HepG2 (cell line): ENCODE measurements around the gene CBX5. TPM values are rescaled to one million over a fixed set of nuclear protein-coding genes. Genes with fewer than 3 reads are reported as not detected.
A peak's percentile ranks its signal among the peaks of the same experiment; 100 is the strongest.

Experiments used
- DMAP1 ChIP-seq: IDR thresholded peaks from 2 replicates; pipeline ENCODE4 v1.6.1; 2016
- GLMP ChIP-seq: sonication (generic); formaldehyde crosslinking; IDR thresholded peaks from 2 replicates; pipeline ENCODE4 v1.9.0; 2021; ENCODE audit warnings: missing genetic modification reagents, mild to moderate bottlenecking, borderline replicate concordance
- MAF1 ChIP-seq: sonication (generic); formaldehyde crosslinking; IDR thresholded peaks from 2 replicates; pipeline ENCODE4 v1.5.0; 2020; ENCODE audit warnings: missing genetic modification reagents, borderline replicate concordance
- MYC ChIP-seq: sonication (generic); formaldehyde crosslinking; IDR thresholded peaks from 2 replicates; pipeline ENCODE4 v1.9.0; 2021; ENCODE audit warnings: missing genetic modification reagents, borderline replicate concordance
- NCOA2 ChIP-seq: sonication (generic); formaldehyde crosslinking; IDR thresholded peaks from 2 replicates; pipeline ENCODE4 v1.8.0; 2022; ENCODE audit warnings: inconsistent platforms
- NR2F1 ChIP-seq, 2 experiments: fragments of 450-650 bp in 1 of 2; formaldehyde crosslinking in 1 of 2; IDR thresholded peaks; 2 replicates each; pipeline versions ENCODE4 v1.5.0 to v1.6.1; 2016 to 2020; ENCODE audit warnings: mild to moderate bottlenecking in 1 of 2, missing compliant biosample characterization in 1 of 2, missing genetic modification reagents in 1 of 2, moderate library complexity in 1 of 2
- RARA ChIP-seq: IDR thresholded peaks from 2 replicates; pipeline ENCODE4 v1.6.1; 2016; ENCODE audit warnings: missing genetic modification reagents, missing compliant biosample characterization
- RELA ChIP-seq: sonication (generic); formaldehyde crosslinking; IDR thresholded peaks from 2 replicates; pipeline ENCODE4 v1.4.0; 2020; ENCODE audit warnings: missing genetic modification reagents
- TAF1 ChIP-seq: sonication (generic); formaldehyde crosslinking; IDR thresholded peaks from 2 replicates; pipeline ENCODE4 v1.4.0; 2020; ENCODE audit warnings: missing genetic modification reagents
- XRCC5 ChIP-seq: fragments of 200-400 bp; formaldehyde crosslinking; optimal IDR thresholded peaks from 2 replicates; pipeline ENCODE3; 2017; ENCODE audit warnings: mild to moderate bottlenecking, low read length
- ZNF281 ChIP-seq: sonication (generic); formaldehyde crosslinking; IDR thresholded peaks from 2 replicates; pipeline ENCODE4 v1.4.0; 2020; ENCODE audit warnings: missing genetic modification reagents, borderline replicate concordance
- ZNF432 ChIP-seq: sonication (generic); formaldehyde crosslinking; IDR thresholded peaks from 2 replicates; pipeline ENCODE4 v1.5.0; 2020; ENCODE audit warnings: missing genetic modification reagents, mild to moderate bottlenecking, borderline replicate concordance
- ZNF589 ChIP-seq: sonication (generic); formaldehyde crosslinking; conservative IDR thresholded peaks from 2 replicates; pipeline ENCODE4 v1.8.0; 2022; ENCODE audit warnings: mild to moderate bottlenecking, moderate library complexity, missing genetic modification reagents
- ZNF644 ChIP-seq: IDR thresholded peaks from 2 replicates; pipeline ENCODE4 v1.6.1; 2016; ENCODE audit warnings: low read depth
- ZNF788 ChIP-seq: sonication (generic); formaldehyde crosslinking; IDR thresholded peaks from 2 replicates; pipeline ENCODE4 v1.5.0; 2020; ENCODE audit warnings: mild to moderate bottlenecking, missing genetic modification reagents, borderline replicate concordance
- polyA plus RNA-seq, 8 experiments: library from polyadenylated mRNA; depleted of rRNA in 3 of 8; stranded (reverse) in 7 of 8; unstranded in 1 of 8; fragments of >200 nt; fragmentation: Illumina TruSeq in 4 of 8; extraction: Trizol in 4 of 8; gene quantifications; 2 replicates each; pipeline versions ENCODE4 v1.2.1 to v1.2.3, GENCODE V29; 2011 to 2016; ENCODE audit warnings: low read depth in 4 of 8, missing spikeins in 1 of 8, mixed read lengths in 1 of 8; ENCODE audit not compliant: insufficient read depth in 1 of 8
- total RNA-seq, 5 experiments: library from RNA; depleted of rRNA; stranded (reverse); fragments of >200 nt; fragmentation: Illumina TruSeq; extraction: Trizol; gene quantifications; 2 replicates each; pipeline ENCODE4 v1.2.3, GENCODE V29; 2016; ENCODE audit warnings: low read depth in 1 of 5
- TF ChIP-seq, protein P1 (sequence below): sonication (generic); formaldehyde crosslinking; IDR thresholded peaks from 2 replicates; pipeline ENCODE4 v1.4.0; 2020; ENCODE audit warnings: missing genetic modification reagents
- TF ChIP-seq, protein P2 (sequence below): IDR thresholded peaks from 2 replicates; pipeline ENCODE4 v1.6.1; 2016; ENCODE audit warnings: missing genetic modification reagents, missing compliant biosample characterization
- TF ChIP-seq, protein P3 (sequence below): sonication (generic); formaldehyde crosslinking; IDR thresholded peaks from 2 replicates; pipeline ENCODE4 v1.4.0; 2020; ENCODE audit warnings: missing genetic modification reagents

The CBX5 gene
- total and polyA plus RNA-seq, 2 of the 13 experiments (the other 11 are each of a cell fraction or from before 2014, with no cell fraction given), result 16.0 to 22.2 TPM

GRCh38 chr12:54304187-54304810 is 24.4 kb upstream of the CBX5 start (continued):
- peak; percentile 71 for TF ChIP-seq NCOA2 (CRISPR knock-in tag)
- TF ChIP-seq TAF1 (CRISPR knock-in tag), result no peak
- peak; percentile 69 for TF ChIP-seq DMAP1 (CRISPR knock-in tag)
- TF ChIP-seq ZNF589 (CRISPR knock-in tag), result 0 out of 2 replicates have a peak, but pooled peaks have one; percentile 37
- no peak for TF ChIP-seq ZNF432 (CRISPR knock-in tag)
- TF ChIP-seq MYC (CRISPR knock-in tag), result peak; percentile 38; the same call in 1 of the 2 replicates
- peak; percentile 70; the same call in 1 of the 2 replicates for TF ChIP-seq ZNF788 (CRISPR knock-in tag)
- no peak for TF ChIP-seq GLMP (CRISPR knock-in tag)
- TF ChIP-seq, protein P1, sequence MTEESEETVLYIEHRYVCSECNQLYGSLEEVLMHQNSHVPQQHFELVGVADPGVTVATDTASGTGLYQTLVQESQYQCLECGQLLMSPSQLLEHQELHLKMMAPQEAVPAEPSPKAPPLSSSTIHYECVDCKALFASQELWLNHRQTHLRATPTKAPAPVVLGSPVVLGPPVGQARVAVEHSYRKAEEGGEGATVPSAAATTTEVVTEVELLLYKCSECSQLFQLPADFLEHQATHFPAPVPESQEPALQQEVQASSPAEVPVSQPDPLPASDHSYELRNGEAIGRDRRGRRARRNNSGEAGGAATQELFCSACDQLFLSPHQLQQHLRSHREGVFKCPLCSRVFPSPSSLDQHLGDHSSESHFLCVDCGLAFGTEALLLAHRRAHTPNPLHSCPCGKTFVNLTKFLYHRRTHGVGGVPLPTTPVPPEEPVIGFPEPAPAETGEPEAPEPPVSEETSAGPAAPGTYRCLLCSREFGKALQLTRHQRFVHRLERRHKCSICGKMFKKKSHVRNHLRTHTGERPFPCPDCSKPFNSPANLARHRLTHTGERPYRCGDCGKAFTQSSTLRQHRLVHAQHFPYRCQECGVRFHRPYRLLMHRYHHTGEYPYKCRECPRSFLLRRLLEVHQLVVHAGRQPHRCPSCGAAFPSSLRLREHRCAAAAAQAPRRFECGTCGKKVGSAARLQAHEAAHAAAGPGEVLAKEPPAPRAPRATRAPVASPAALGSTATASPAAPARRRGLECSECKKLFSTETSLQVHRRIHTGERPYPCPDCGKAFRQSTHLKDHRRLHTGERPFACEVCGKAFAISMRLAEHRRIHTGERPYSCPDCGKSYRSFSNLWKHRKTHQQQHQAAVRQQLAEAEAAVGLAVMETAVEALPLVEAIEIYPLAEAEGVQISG, result peak; percentile 72
- TF ChIP-seq RELA (CRISPR knock-in tag), result 0 out of 2 replicates have a peak, but pooled peaks have one; percentile 61
- peak; percentile 85 for TF ChIP-seq RARA (CRISPR knock-in tag)
- TF ChIP-seq, protein P2, sequence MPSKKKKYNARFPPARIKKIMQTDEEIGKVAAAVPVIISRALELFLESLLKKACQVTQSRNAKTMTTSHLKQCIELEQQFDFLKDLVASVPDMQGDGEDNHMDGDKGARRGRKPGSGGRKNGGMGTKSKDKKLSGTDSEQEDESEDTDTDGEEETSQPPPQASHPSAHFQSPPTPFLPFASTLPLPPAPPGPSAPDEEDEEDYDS, result 0 out of 2 replicates have a peak, but pooled peaks have one; percentile 23
- peak; percentile 42; the same call in 1 of the 2 replicates for TF ChIP-seq MAF1 (CRISPR knock-in tag)
- peak; percentile 91 for TF ChIP-seq ZNF644
- TF ChIP-seq, protein P3, sequence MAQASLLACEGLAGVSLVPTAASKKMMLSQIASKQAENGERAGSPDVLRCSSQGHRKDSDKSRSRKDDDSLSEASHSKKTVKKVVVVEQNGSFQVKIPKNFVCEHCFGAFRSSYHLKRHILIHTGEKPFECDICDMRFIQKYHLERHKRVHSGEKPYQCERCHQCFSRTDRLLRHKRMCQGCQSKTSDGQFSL (CRISPR knock-in tag), result 0 out of 2 replicates have a peak, but pooled peaks have one; percentile 55
- TF ChIP-seq NR2F1 (CRISPR knock-in tag; IDR thresholded peaks at IDR 0.05), result 0 out of 4 replicates have a peak, but pooled peaks of 1 of the 2 experiments have one; percentile 54
- peak; percentile 79 for TF ChIP-seq XRCC5
- TF ChIP-seq ZNF281 (CRISPR knock-in tag), result peak; percentile 91
